Heart left ventricle (tissue), 16 donors: ENCODE data around the gene PPIF. TPM values are rescaled to one million over a fixed set of nuclear protein-coding genes. Genes with fewer than 3 reads are reported as not detected.
A peak's percentile ranks its signal among the peaks of the same experiment; 100 is the strongest.

Experiments used
- ATAC-seq, 4 donors: fragments of 200-7000 bp; cut with Tn5 transposase; one replicate each; pipeline ENCODE4 v1.9.1; 2020 to 2022; ENCODE audit warnings: moderate library complexity in 4 of 4, mild to moderate bottlenecking in 3 of 4, moderate number of reproducible peaks in 1 of 4
- DNase-seq, 5 donors: peaks; one replicate each; pipeline ENCODE4 v3.0.0-alpha.2; 2020
- H3K27ac ChIP-seq, 12 donors: fragments of 200-600 bp; sonication (generic) in 4 of 12; one replicate each; pipeline versions ENCODE4 v1.5.0 to v1.8.0; 2016 to 2022; ENCODE audit warnings: mild to moderate bottlenecking in 2 of 12
- H3K27me3 ChIP-seq, 9 donors: fragments of 200-600 bp; sonication (generic) in 2 of 9; one replicate each; pipeline versions ENCODE4 v1.5.1 to v1.8.0; 2016 to 2022; ENCODE audit warnings: mild to moderate bottlenecking in 3 of 9
- H3K36me3 ChIP-seq, 9 donors: fragments of 200-600 bp; sonication (generic) in 2 of 9; one replicate each; pipeline versions ENCODE4 v1.5.0 to v1.8.0; 2018 to 2022; ENCODE audit warnings: mild to moderate bottlenecking in 2 of 9
- H3K4me1 ChIP-seq, 12 donors: fragments of 200-600 bp; sonication (generic) in 4 of 12; one replicate each; pipeline versions ENCODE4 v1.5.0 to v1.8.0; 2016 to 2022; ENCODE audit warnings: mild to moderate bottlenecking in 3 of 12
- H3K4me3 ChIP-seq, 12 donors: fragments of 200-600 bp; sonication (generic) in 4 of 12; one replicate each; pipeline versions ENCODE4 v1.5.0 to v1.8.0; 2017 to 2022; ENCODE audit warnings: mild to moderate bottlenecking in 9 of 12, moderate library complexity in 4 of 12
- H3K9me3 ChIP-seq, 12 donors: fragments of 200-600 bp; sonication (generic) in 4 of 12; one replicate each; pipeline versions ENCODE4 v1.5.0 to v1.8.0; 2016 to 2022; ENCODE audit warnings: mild to moderate bottlenecking in 1 of 12
- CTCF ChIP-seq, 12 donors: fragments of 200-600 bp; sonication (generic) in 4 of 12; IDR thresholded peaks; one replicate each; pipeline versions ENCODE4 v1.5.0 to v1.8.0; 2018 to 2022; ENCODE audit warnings: antibody characterized with exemption in 12 of 12, mild to moderate bottlenecking in 5 of 12
- POLR2A ChIP-seq, 2 donors: fragments of 450-650 bp; IDR thresholded peaks; one replicate each; pipeline ENCODE4 v1.6.1; 2017; ENCODE audit warnings: antibody characterized with exemption in 2 of 2, mild to moderate bottlenecking in 2 of 2, moderate library complexity in 2 of 2
- WGBS, 4 donors: extraction: QIAGEN DNeasy Blood & Tissue Kit in 2 of 4; methylation state at CpG; one replicate each; pipeline versions ENCODE4 v1.1.5 to v1.1.7; 2013 to 2018; 5-methylcytosine and 5-hydroxymethylcytosine counted together
- intact Hi-C, 10 donors: fragments of 100-400 bp; cut with DNase I; formaldehyde crosslinking; loops; one replicate each; pipeline versions ENCODE4 v1.11.1 to v1.14.2; 2022
- polyA plus RNA-seq, 2 donors: library from polyadenylated mRNA; stranded (reverse); fragments of 200-250 nt; gene quantifications; one replicate each; pipeline ENCODE4 v1.2.3, GENCODE V29; 2013
- total RNA-seq, 9 donors: library from RNA; depleted of rRNA in 2 of 9; stranded (reverse); fragments of >200 nt in 2 of 9; fragmentation: NEBNext Ultra II Directional in 3 of 9; extraction: Animal tissue kit (Norgen Biotek cat#: 25700) in 3 of 9; gene quantifications; one replicate each; pipeline versions ENCODE4 v1.1.0 to v1.2.4, GENCODE V29; 2016 to 2023
- donor health status: ischemic (EF 13 %, LVEDD 7.1; RV severe dilation, severe dysfunction).
- donor health status: healthy with polysubstance abuse.
- donor health status: DM: no; HTN: yes; CAD: no.
- donor health status: DM: no; HTN: no; CAD: no.
- donor health status: ischemic (EF 25% LVEDD 6.9; RV normal size, moderate dysfunction).
- donor health status: ischemic (EF 25% LVEDD 5.7; RV mildly dilated, moderate dysfunction).
- donor health status: healthy.
- donor health status: DM: yes; HTN: yes; CAD: no.
- donor health status: ischemic (EF 35%, LVEDD 5.7; RV mildly dilated, moderate dysfunction).
- donor health status: nonischemic (EF 11% LVEDD 7.7; RV severe dilation, severe dysfunction).
- donor health status: DM: yes; HTN: yes; CAD: no.
- donor health status: PGD.
- donor health status: ischemic (EF 29% LVEDD 5.4; RV normal size, mild dysfunction).
- donor health status: nonischemic (EF 23%, LVEDD 6.1; RV moderate dilation, normal function).

Gene PPIF
- total and polyA plus RNA-seq, 11 donors: 82.8 to 193 (median 128) TPM

GRCh38 chr10:79355420-79356017, 8.2 kb downstream of the PPIF start:
- no peaks in the 10 kb centered on the region for H3K27me3 ChIP-seq
- 81 to 88% (median 86%) methylated on average over 6 of the region's 6 CpGs for WGBS, 4 donors
- intact Hi-C loops: no loop called here

GRCh38 chr10:79356104-79356503, 8.8 kb downstream of the PPIF start:
- ATAC-seq: no peak
- DNase-seq: no peak
- intact Hi-C loops: no loop called here
- H3K36me3 ChIP-seq: peaks cover 2 to 56% (median 47%) of the 10 kb centered on the region in 9 donors
- H3K9me3 ChIP-seq: no peaks in the 10 kb centered on the region
- peaks cover 0 to 39% (median 0%) of the 10 kb centered on the region in 12 donors for H3K4me1 ChIP-seq
- no peak for TF ChIP-seq CTCF (IDR thresholded peaks at IDR 0.05)
- no peak for TF ChIP-seq POLR2A (IDR thresholded peaks at IDR 0.05)
- no peaks in the 10 kb centered on the region for H3K27me3 ChIP-seq
- H3K27ac ChIP-seq: no peak overlapping the region
- 88 to 91% (median 89%) methylated on average over 5 of the region's 5 CpGs for WGBS, 4 donors
- H3K4me3 ChIP-seq: no peak overlapping the region

More at GRCh38 chr10:79355420-79356017, 8.2 kb downstream of the PPIF start:
- H3K27ac ChIP-seq: no peak overlapping the region
- H3K36me3 ChIP-seq: peaks cover 2 to 62% (median 53%) of the 10 kb centered on the region in 9 donors
- no peak for TF ChIP-seq CTCF (IDR thresholded peaks at IDR 0.05)
- TF ChIP-seq POLR2A (IDR thresholded peaks at IDR 0.05): no peak
- peaks cover 0 to 45% (median 0%) of the 10 kb centered on the region in 12 donors for H3K4me1 ChIP-seq
- no peak for DNase-seq
- ATAC-seq: no peak
- H3K4me3 ChIP-seq: no peak overlapping the region
- no peaks in the 10 kb centered on the region for H3K9me3 ChIP-seq

GRCh38 chr10:79357180-79357579, 9.9 kb downstream of the PPIF start:
- intact Hi-C loops: no loop called here
- H3K4me1 ChIP-seq: peaks cover 0 to 35% (median 0%) of the 10 kb centered on the region in 12 donors
- no peak overlapping the region for H3K27ac ChIP-seq
- TF ChIP-seq POLR2A (IDR thresholded peaks at IDR 0.05) (no peak), CTCF (IDR thresholded peaks at IDR 0.05) (no peak)
- no peak overlapping the region for H3K4me3 ChIP-seq
- DNase-seq: no peak
- H3K36me3 ChIP-seq: peaks cover 2 to 45% (median 36%) of the 10 kb centered on the region in 9 donors
- H3K9me3 ChIP-seq: no peaks in the 10 kb centered on the region
- no peak for ATAC-seq
- WGBS, 4 donors: 94 to 97% (median 96%) methylated on average over 9 of the region's 9 CpGs
- H3K27me3 ChIP-seq: no peaks in the 10 kb centered on the region

- 69 to 78% (median 73%) methylated on average over 5 of the region's 5 CpGs for WGBS, 4 donors
- no peak for TF ChIP-seq CTCF (IDR thresholded peaks at IDR 0.05)
- no peak for TF ChIP-seq POLR2A (IDR thresholded peaks at IDR 0.05)
- no peak overlapping the region for H3K4me3 ChIP-seq
- intact Hi-C loops: no loop called here
- peak in 1 of 5 donors; percentile 11 for DNase-seq
- H3K9me3 ChIP-seq: no peaks in the 10 kb centered on the region
- peak in 3 of 4 donors; percentile 38 to 47 (median 39) for ATAC-seq
- H3K27ac ChIP-seq: no peak overlapping the region
- no peaks in the 10 kb centered on the region for H3K27me3 ChIP-seq
- H3K4me1 ChIP-seq: peaks cover 0 to 23% (median 0%) of the 10 kb centered on the region in 12 donors
- peaks cover 0 to 29% (median 22%) of the 10 kb centered on the region in 9 donors for H3K36me3 ChIP-seq
Observed at GRCh38 chr10:79358811-79359210, 11.5 kb downstream of the PPIF start.
